GM18868 (cell line): ENCODE data around the gene AQP12A.
"Not testable (repeated sequence)": the region's sequence is repeated elsewhere in the genome, so short reads cannot be mapped to it uniquely, and the experiment has no call there.

Source experiments
- ATAC-seq: cut with Tn5 transposase; IDR thresholded peaks from one replicate; pipeline ENCODE4 v1.9.1; 2021; ENCODE audit warnings: mild to moderate bottlenecking, moderate library complexity; ENCODE audit not compliant: unreplicated experiment

The AQP12A gene

GRCh38 chr2:240686460-240686859 lies 5.2 kb upstream of the AQP12A start:
- ATAC-seq, result no peak

GRCh38 chr2:240687045-240687740 lies 4.5 kb upstream of the AQP12A start:
- no peak for ATAC-seq

- no peak for ATAC-seq
Observed at GRCh38 chr2:240687741-240688552, 3.7 kb upstream of the AQP12A start.

- ATAC-seq, result no peak
Observed at GRCh38 chr2:240688553-240688919, 3.1 kb upstream of the AQP12A start.

GRCh38 chr2:240689975-240690374 lies 1.7 kb upstream of the AQP12A start:
- ATAC-seq, result no peak

GRCh38 chr2:240690421-240691074 lies 1.1 kb upstream of the AQP12A start:
- ATAC-seq, result not testable (repeated sequence)

GRCh38 chr2:240691075-240691427 lies 615 bp upstream of the AQP12A start:
- ATAC-seq, result not testable (repeated sequence)

GRCh38 chr2:240692583-240693561 lies 1.2 kb downstream of the AQP12A start:
- not testable (repeated sequence) for ATAC-seq

GRCh38 chr2:240694304-240694703 lies 2.6 kb downstream of the AQP12A start:
- ATAC-seq, result not testable (repeated sequence)

GRCh38 chr2:240695593-240695992 lies 3.9 kb downstream of the AQP12A start:
- ATAC-seq, result not testable (repeated sequence)

- ATAC-seq, result not testable (repeated sequence)
Observed at GRCh38 chr2:240696469-240696868, 4.8 kb downstream of the AQP12A start.

- not testable (repeated sequence) for ATAC-seq
Observed at GRCh38 chr2:240698852-240699561, 7.3 kb downstream of the AQP12A start.

- ATAC-seq, result not testable (repeated sequence)
Observed at GRCh38 chr2:240699835-240700234, 8.2 kb downstream of the AQP12A start.

- not testable (repeated sequence) for ATAC-seq
Observed at GRCh38 chr2:240700616-240701015, 8.9 kb downstream of the AQP12A start.

GRCh38 chr2:240701091-240701735 lies 9.5 kb downstream of the AQP12A start:
- ATAC-seq, result no peak

GRCh38 chr2:240701736-240702639 lies 10.3 kb downstream of the AQP12A start:
- ATAC-seq, result no peak

GRCh38 chr2:240702640-240703011 lies 11.0 kb downstream of the AQP12A start:
- no peak for ATAC-seq
